H9 (cell line): ENCODE results near the gene AKAP3. TPM values are rescaled to one million over a fixed set of nuclear protein-coding genes. Genes with fewer than 3 reads are reported as not detected.

ENCODE experiments used
- DNase-seq: peaks from one replicate; pipeline ENCODE4 v3.0.0-alpha.2; 2017
- H2AFZ ChIP-seq: one replicate; pipeline ENCODE4 v1.6.1; 2013; ENCODE audit warnings: mild to moderate bottlenecking, low read length, control low read depth, moderate library complexity
- H2AK5ac ChIP-seq: 2 replicates; pipeline ENCODE4 v1.6.1; 2013; ENCODE audit warnings: low read length, control low read depth, mixed read lengths; ENCODE audit not compliant: insufficient read length
- H2BK120ac ChIP-seq: one replicate; pipeline ENCODE4 v1.6.1; 2013; ENCODE audit warnings: low read depth, mild to moderate bottlenecking, low read length, control low read depth, inconsistent platforms; ENCODE audit not compliant: poor library complexity, severe bottlenecking
- H2BK12ac ChIP-seq: 2 replicates; pipeline ENCODE4 v1.6.1; 2013; ENCODE audit warnings: low read length, control low read depth, mixed read lengths, low read depth; ENCODE audit not compliant: insufficient read length
- H2BK15ac ChIP-seq: 2 replicates; pipeline ENCODE4 v1.6.1; 2013; ENCODE audit warnings: low read depth, low read length, control low read depth
- H2BK20ac ChIP-seq: one replicate; pipeline ENCODE4 v1.6.1; 2013; ENCODE audit warnings: low read depth, mild to moderate bottlenecking, low read length, control low read depth, inconsistent platforms; ENCODE audit not compliant: poor library complexity, severe bottlenecking
- H2BK5ac ChIP-seq: 2 replicates; pipeline ENCODE4 v1.6.1; 2013; ENCODE audit warnings: low read length, control low read depth, mixed read lengths; ENCODE audit not compliant: insufficient read length
- H3K14ac ChIP-seq: 2 replicates; pipeline ENCODE4 v1.6.1; 2013; ENCODE audit warnings: low read length, control low read depth; ENCODE audit not compliant: insufficient read depth
- H3K18ac ChIP-seq: 2 replicates; pipeline ENCODE4 v1.6.1; 2013; ENCODE audit warnings: low read depth, mild to moderate bottlenecking, mixed read lengths, low read length, control low read depth; ENCODE audit not compliant: insufficient read length
- H3K23ac ChIP-seq: 2 replicates; pipeline ENCODE4 v1.6.1; 2013; ENCODE audit warnings: low read length, control low read depth, mixed read lengths, low read depth; ENCODE audit not compliant: insufficient read length
- H3K23me2 ChIP-seq: 2 replicates; pipeline ENCODE4 v1.6.1; 2013; ENCODE audit warnings: low read depth, mild to moderate bottlenecking, mixed read lengths, low read length, control low read depth; ENCODE audit not compliant: insufficient read length, poor library complexity, severe bottlenecking
- H3K27ac ChIP-seq: 2 replicates; pipeline ENCODE4 v1.5.1; 2013; ENCODE audit warnings: low read length, control low read depth, mixed read lengths, low read depth; ENCODE audit not compliant: insufficient read length
- H3K27me3 ChIP-seq: 2 replicates; pipeline ENCODE4 v1.6.1; 2013; ENCODE audit warnings: low read length, control low read depth, inconsistent platforms; ENCODE audit not compliant: insufficient read depth
- H3K4ac ChIP-seq: 2 replicates; pipeline ENCODE4 v1.6.1; 2013; ENCODE audit warnings: low read depth, mild to moderate bottlenecking, control low read depth, inconsistent platforms, low read length, moderate library complexity
- H3K4me1 ChIP-seq: 2 replicates; pipeline ENCODE4 v1.6.1; 2013; ENCODE audit warnings: low read length, control low read depth, inconsistent platforms; ENCODE audit not compliant: insufficient read depth
- H3K4me2 ChIP-seq: 2 replicates; pipeline ENCODE4 v1.6.1; 2013; ENCODE audit warnings: low read length, control low read depth, mixed read lengths; ENCODE audit not compliant: insufficient read length, insufficient read depth
- H3K56ac ChIP-seq: 2 replicates; pipeline ENCODE4 v1.6.1; 2013; ENCODE audit warnings: low read depth, mild to moderate bottlenecking, mixed read lengths, low read length, control low read depth; ENCODE audit not compliant: insufficient read length
- H3K79me1 ChIP-seq: 2 replicates; pipeline ENCODE4 v1.6.1; 2013; ENCODE audit warnings: low read depth, mild to moderate bottlenecking, moderate library complexity, low read length, control low read depth, inconsistent platforms; ENCODE audit not compliant: insufficient read depth, poor library complexity, severe bottlenecking
- H3K79me2 ChIP-seq: 2 replicates; pipeline ENCODE4 v1.6.1; 2013; ENCODE audit warnings: low read length, control low read depth, inconsistent platforms; ENCODE audit not compliant: insufficient read depth
- H3K9ac ChIP-seq: 2 replicates; pipeline ENCODE4 v1.6.1; 2013; ENCODE audit warnings: low read length, control low read depth, mixed read lengths; ENCODE audit not compliant: insufficient read length; ENCODE audit errors: extremely low read depth
- H3K9me3 ChIP-seq: one replicate; pipeline ENCODE4 v1.6.1; 2013; ENCODE audit warnings: low read depth, low read length, inconsistent platforms; ENCODE audit not compliant: control insufficient read depth
- H3T11ph ChIP-seq: one replicate; pipeline ENCODE4 v1.6.1; 2013; ENCODE audit warnings: mild to moderate bottlenecking, low read length, control low read depth, inconsistent platforms
- H4K20me1 ChIP-seq: one replicate; pipeline ENCODE4 v1.6.1; 2013; ENCODE audit not compliant: control insufficient read depth, insufficient read length, insufficient read depth
- H4K5ac ChIP-seq: 2 replicates; pipeline ENCODE4 v1.6.1; 2013; ENCODE audit warnings: low read depth, mild to moderate bottlenecking, mixed read lengths, low read length, control low read depth; ENCODE audit not compliant: insufficient read length
- H4K8ac ChIP-seq: replicated peaks from 2 replicates; pipeline ENCODE4 v1.6.1; 2013; ENCODE audit warnings: low read length, control low read depth, mixed read lengths, low read depth; ENCODE audit not compliant: insufficient read length
- H4K91ac ChIP-seq: 2 replicates; pipeline ENCODE4 v1.6.1; 2013; ENCODE audit warnings: low read depth, mild to moderate bottlenecking, moderate library complexity, mixed read lengths, low read length, control low read depth; ENCODE audit not compliant: insufficient read length
- H3K27ac Mint-ChIP-seq, 3 experiments: 2 replicates in 2 of 3; 3 replicates in 1 of 3; pipeline ENCODE4 v1.8.0; 2020 to 2021; ENCODE audit warnings: mixed read lengths in 3 of 3, mild to moderate bottlenecking in 1 of 3, moderate library complexity in 1 of 3
- H3K27me3 Mint-ChIP-seq: 2 replicates; pipeline ENCODE4 v1.8.0; 2021; ENCODE audit warnings: low read depth, mild to moderate bottlenecking, moderate library complexity, mixed read lengths
- H3K36me3 Mint-ChIP-seq, 3 experiments: 2 replicates in 2 of 3; 3 replicates in 1 of 3; pipeline ENCODE4 v1.8.0; 2020 to 2021; ENCODE audit warnings: low read depth in 3 of 3, mixed read lengths in 3 of 3; ENCODE audit not compliant: insufficient read depth in 1 of 3
- H3K4me1 Mint-ChIP-seq, 2 experiments: 2 replicates each; pipeline ENCODE4 v1.8.0; 2020; ENCODE audit warnings: mixed read lengths in 2 of 2
- H3K4me3 Mint-ChIP-seq, 2 experiments: 2 replicates in 1 of 2; 3 replicates in 1 of 2; pipeline ENCODE4 v1.8.0; 2020 to 2021; ENCODE audit warnings: mild to moderate bottlenecking in 2 of 2, mixed read lengths in 2 of 2, moderate library complexity in 1 of 2
- H3K9me3 Mint-ChIP-seq, 2 experiments: 2 replicates in 1 of 2; 3 replicates in 1 of 2; pipeline ENCODE4 v1.8.0; 2020; ENCODE audit warnings: mild to moderate bottlenecking in 2 of 2, mixed read lengths in 2 of 2, moderate library complexity in 1 of 2
- WGBS: extraction: QIAGEN DNeasy Blood & Tissue Kit; methylation state at CpG from one replicate; pipeline ENCODE4 v1.1.7; 2013; ENCODE audit warnings: missing lambda C conversion rate, low lambda C conversion rate, mixed read lengths; ENCODE audit not compliant: insufficient read length; ENCODE audit errors: extremely low coverage; 5-methylcytosine and 5-hydroxymethylcytosine counted together
- total RNA-seq: library from RNA; stranded (reverse); gene quantifications from 2 replicates; pipeline ENCODE4 v1.2.1, GENCODE V29; 2021
- TF ChIP-seq, protein P1 (sequence below): fragments of 200-600 bp; sonication (generic); conservative IDR thresholded peaks from 3 replicates; pipeline ENCODE4 v1.8.0; 2021; ENCODE audit warnings: antibody characterized with exemption, mild to moderate bottlenecking

The AKAP3 gene
- total RNA-seq, 1 experiment from 2014 or later = 1.3 TPM

DNA sequence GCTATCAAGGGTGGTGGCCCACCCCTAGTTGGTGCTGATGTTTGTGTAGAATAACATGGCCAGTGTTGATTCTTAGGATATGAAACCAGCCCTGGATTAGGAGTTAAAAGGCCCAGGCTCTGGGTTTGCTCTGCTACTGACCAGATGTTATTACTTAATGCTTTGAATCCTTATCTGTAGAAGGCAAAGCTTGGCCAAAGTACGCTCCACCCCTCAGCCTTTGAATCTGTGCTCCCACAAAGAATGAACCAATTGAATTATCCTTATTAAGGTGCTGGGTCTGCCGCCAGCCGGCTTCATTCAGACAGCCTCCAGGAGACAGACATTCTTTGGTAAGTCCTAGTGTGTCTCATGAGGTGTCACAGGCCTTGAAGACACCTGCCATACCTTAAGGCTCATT lies 41.8 kb downstream of the AKAP3 start:
- Histone ChIP-seq H3K14ac (no peak overlapping the region), H3K27me3 (no peaks in the 10 kb centered on the region), H3T11ph (no peak overlapping the region), H3K23me2 (peaks cover 3% of the 10 kb centered on the region), H3K27ac (no peak overlapping the region), H4K5ac (no peak overlapping the region), H2BK20ac (no peak overlapping the region), H3K4me2 (no peak overlapping the region), H3K9ac (no peak overlapping the region), H2AFZ (no peak overlapping the region), H2AK5ac (no peak overlapping the region), H3K79me1 (no peaks in the 10 kb centered on the region), H3K4me1 (peaks cover 2% of the 10 kb centered on the region; the same call in 1 of the 2 replicates), H2BK12ac (no peak overlapping the region), H2BK120ac (no peak overlapping the region), H3K9me3 (no peaks in the 10 kb centered on the region), H3K4ac (no peak overlapping the region), H4K8ac (no peak overlapping the region), H3K79me2 (no peaks in the 10 kb centered on the region), H4K91ac (no peak overlapping the region), H4K20me1 (no peaks in the 10 kb centered on the region), H3K23ac (no peak overlapping the region), H3K18ac (no peak overlapping the region), H2BK15ac (no peak overlapping the region), H3K56ac (no peak overlapping the region), H2BK5ac (no peak overlapping the region)
- DNase-seq = no peak
- Mint-ChIP-seq H3K36me3 (peaks cover 0 to 5% (median 0%) of the 10 kb centered on the region in 3 experiments; a peak in 2 of 7 replicates), H3K4me3 (no peak overlapping the region; a peak in 1 of 5 replicates), H3K27ac (no peak overlapping the region), H3K4me1 (peaks cover 0 to 19% of the 10 kb centered on the region in 2 experiments; a peak in 3 of 4 replicates), H3K27me3 (peaks cover 16% of the 10 kb centered on the region), H3K9me3 (no peaks in the 10 kb centered on the region)
- no CpG with 5 or more reads among the region's 3 CpGs for WGBS
- TF ChIP-seq, protein P1, sequence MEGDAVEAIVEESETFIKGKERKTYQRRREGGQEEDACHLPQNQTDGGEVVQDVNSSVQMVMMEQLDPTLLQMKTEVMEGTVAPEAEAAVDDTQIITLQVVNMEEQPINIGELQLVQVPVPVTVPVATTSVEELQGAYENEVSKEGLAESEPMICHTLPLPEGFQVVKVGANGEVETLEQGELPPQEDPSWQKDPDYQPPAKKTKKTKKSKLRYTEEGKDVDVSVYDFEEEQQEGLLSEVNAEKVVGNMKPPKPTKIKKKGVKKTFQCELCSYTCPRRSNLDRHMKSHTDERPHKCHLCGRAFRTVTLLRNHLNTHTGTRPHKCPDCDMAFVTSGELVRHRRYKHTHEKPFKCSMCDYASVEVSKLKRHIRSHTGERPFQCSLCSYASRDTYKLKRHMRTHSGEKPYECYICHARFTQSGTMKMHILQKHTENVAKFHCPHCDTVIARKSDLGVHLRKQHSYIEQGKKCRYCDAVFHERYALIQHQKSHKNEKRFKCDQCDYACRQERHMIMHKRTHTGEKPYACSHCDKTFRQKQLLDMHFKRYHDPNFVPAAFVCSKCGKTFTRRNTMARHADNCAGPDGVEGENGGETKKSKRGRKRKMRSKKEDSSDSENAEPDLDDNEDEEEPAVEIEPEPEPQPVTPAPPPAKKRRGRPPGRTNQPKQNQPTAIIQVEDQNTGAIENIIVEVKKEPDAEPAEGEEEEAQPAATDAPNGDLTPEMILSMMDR = no peak
